ENCODE results near the gene MTSS2.

The MTSS2 gene

GRCh38 chr16:70665806-70666735, 19.8 kb downstream of the MTSS2 start:
- DNase-seq = no peak

- DNase-seq = no peak
These were observed 20.6 kb downstream of the MTSS2 start for GRCh38 chr16:70665113-70665694.

DNA sequence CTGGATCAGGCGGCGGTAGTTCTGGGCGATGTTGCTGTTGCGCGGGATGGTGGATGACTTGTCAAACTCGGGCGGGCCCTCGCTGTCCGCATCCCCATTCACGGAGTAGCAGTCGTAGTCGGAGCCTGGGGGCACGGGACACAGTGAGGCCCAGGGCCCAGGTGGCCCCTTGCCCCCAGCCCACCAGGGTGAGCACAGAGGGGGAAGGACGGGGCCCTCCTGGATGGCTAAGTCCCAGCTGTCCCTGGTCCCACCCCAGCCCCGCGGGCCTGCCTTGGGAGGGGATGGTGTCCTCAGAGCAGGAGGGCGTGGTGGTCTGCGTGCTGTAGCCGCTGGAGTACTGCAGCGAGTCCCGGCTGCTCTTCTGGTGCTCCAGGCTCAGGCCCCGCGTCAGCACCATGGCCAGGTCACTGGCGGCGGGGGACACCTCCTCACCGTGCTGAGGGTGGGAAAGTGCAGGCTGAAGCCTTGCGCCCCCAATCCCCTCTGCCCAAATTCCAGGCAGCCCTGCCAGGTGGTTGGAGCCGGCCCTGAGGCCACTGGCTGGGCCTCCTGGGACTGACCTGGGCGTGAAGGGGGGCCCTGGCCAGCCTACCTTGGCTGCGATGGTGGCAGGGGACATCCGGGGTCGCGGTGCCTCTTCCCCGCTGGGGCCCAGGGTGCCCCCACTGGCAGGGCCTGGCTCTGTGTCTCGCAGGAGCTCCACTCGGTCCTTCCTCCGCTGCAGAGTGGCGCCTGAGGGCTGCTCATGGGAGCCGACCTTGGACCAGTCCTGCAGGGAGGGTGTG, 21.3 kb downstream of the MTSS2 start:
- no peak for DNase-seq

- DNase-seq = no peak
These were observed 22.1 kb downstream of the MTSS2 start for GRCh38 chr16:70663524-70664324.

DNA sequence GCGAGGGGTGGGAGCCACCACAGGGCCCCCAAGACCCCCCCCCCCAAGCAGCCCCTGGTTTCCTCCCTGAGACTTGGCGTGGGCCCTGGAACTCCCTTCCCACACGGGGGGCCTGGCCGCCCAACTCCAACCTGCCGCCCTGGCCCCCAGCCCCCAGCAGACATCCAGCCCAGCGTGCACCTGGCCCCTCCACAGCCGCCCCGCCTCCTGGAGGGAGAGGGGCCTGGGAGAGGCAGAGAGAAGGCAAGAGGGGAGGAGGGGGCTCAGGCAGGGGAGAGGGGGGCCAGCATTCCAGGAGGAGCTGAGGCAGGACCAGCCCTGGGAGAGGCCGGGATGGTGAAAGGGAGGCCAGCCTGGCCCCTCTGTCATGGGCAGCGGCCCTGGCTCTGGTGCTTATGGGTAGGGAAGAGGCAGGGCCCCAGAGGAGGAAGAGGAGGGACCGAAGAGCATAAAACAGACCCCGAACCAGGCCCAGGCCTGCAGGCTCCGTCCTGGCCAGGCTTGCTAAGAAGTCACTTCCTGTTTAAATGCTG, 22.8 kb downstream of the MTSS2 start:
- DNase-seq = no peak

- no peak for DNase-seq
These were observed 23.8 kb downstream of the MTSS2 start for GRCh38 chr16:70661918-70662641.

- DNase-seq = no peak
These were observed 24.3 kb downstream of the MTSS2 start for GRCh38 chr16:70661534-70661917.

DNA sequence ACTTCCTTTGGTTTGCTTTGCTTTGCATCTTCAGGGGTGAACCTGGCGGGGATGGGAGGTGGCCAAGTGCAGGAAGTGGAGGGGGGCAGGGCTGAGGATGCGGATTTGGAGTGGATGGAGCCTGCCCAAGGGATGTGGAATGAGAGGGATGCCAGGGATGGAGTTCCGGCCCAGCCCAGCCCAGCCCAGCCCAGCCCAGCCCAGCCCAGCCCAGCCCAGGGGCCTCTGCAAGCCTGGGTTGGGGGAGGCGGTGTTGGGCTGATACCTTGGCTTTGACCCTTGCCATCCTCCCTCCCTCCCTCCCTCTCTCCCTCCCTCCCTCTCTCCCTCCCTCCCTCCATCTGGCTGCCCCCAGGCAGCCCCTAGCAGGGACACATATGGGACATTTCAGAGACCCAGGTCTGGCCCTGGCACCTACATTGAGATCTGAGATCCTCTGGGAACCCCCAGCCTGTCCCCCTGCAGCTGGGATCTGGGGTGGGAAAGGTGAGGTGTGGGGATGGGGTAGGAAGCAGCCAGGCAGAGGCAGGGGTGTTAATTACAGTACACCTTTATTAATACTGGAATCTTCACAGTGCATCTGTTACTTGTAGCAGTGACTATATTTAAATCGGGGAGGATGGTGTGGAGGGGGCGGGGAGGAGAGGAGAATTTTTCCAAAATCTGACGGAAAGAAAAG, 25.0 kb downstream of the MTSS2 start:
- DNase-seq = no peak

- DNase-seq = no peak
These were observed 25.7 kb downstream of the MTSS2 start for GRCh38 chr16:70659953-70660671.

DNA sequence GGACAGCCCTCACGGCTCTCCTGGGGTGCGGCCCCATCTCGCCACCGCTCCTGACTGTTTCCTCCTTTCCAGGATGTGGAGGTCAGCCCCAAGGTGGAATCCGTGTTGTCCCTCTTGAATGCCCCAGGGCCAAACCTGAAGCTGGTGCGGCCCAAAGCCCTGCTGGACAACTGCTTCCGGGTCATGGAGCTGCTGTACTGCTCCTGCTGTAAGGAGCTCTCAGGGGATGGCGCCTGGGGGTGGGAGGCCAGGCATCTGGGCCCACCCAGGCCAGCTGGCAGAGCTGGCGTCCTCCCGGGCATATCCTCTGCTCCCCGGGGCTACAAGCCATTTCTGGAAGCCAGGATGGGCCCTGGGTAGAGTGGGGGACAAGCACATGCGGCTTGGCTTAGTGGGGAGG, 26.3 kb downstream of the MTSS2 start:
- no peak for DNase-seq

DNA sequence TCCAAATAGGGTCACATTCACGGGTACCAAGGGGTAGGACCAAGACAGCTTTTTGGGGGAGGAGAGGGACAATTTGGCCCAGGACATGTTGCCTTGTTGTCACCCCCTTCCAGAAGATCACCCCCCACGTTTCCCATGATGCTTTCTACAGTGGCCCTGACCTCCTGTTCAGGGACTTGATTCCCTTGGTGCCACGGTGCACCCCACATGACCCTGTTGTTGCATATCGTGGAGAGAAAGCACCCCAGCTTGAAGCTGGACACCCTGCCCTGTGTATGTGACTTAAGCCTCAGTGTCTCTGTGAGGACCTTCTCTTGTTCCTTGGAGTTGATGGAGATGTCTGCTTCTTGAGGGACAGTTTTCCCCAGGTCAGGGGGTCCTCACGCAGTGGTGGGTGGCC, 26.9 kb downstream of the MTSS2 start:
- DNase-seq = no peak

DNA sequence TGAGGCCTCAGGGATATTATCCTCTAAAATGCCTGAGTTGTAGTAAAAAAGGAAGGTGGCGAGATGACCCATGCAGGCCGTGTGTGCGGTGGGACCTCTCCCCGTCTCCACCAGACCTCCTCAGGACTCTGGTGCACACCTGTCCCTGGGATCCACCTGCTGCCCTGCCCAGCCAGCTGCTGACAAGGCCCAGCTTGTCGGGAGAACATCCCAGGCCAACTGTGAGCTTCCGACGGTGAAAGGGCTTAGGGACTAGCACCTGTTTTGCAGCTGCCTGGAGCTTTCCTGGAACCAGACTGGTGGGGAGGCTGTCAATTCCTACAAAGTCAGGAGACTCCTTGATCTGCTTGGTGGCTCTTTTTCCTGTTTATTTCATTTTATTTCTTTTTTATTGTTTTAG, 27.9 kb downstream of the MTSS2 start:
- no peak for DNase-seq

DNA sequence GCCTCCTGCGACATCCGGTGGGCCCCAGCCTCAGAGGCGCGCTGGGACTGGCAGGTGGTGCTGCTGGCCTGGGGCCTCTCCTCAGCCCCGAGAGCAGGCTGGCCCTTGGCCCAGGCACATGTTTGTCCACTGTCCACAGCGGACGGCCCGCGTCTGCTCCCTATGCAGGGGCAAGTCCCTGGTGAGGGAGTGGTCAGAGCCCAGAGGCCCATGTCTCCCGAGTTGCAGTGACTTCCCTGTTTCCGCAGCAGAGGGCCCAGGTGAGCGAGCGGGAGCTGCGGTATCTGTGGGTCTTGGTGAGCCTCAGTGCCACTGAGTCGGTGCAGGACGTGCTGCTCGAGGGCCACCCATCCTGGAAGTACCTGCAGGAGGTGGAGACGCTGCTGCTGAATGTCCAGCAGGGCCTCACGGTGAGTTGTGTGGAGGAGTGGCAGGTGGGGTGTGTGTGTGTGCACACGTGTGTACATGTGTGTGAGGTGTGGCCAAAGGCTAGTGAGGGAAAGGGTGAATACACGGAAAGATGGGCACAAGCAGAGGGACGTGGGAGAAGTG, 29.1 kb downstream of the MTSS2 start:
- no peak for DNase-seq

GRCh38 chr16:70656065-70656711, 29.7 kb downstream of the MTSS2 start:
- no peak for DNase-seq

DNA sequence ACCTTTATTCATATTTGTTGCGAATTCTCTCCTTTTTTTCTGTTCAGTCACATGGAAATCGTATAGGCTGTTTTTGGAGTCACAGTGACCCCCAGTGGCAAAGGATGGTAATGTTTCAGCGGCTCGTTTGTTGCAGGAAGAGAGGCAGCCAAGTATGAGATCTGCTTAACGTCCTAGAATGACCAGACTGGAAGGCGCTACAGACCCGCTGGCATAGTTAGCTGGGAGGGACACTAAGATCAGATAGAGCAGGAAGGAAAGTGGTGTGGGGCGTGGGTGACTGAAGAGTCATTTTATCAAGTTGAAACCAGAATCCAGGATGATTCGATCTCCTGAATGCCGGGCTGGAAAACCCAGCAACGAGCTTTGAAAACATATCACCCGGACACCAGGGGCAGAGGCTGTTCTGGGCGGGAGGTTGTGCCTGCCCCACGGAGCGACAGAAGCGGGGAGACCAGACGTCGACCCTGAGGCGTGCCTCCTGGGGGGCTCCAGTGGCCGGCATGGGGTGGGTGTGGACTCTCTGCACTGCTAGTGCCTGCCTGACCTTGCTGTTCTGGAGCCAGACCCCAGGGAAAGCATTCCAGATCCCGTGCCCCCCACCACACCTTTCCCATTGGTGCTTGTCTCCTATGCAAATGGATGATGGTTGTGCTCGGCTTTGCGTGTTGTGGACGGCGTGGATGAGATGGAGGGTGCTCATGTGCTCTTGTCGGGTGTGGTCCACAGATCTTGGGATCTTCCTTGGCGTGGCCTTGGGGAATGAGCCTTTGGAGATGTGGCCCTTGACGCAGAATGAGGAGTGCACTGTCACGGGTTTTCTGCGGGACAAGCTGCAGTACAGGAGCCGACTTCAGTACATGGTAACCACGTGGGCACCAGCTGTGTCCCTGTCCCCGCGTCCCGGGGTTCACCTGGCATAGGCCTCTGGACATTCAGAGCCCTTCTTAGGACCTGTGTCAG, 31.8 kb downstream of the MTSS2 start:
- peak; percentile 13 for DNase-seq

DNA sequence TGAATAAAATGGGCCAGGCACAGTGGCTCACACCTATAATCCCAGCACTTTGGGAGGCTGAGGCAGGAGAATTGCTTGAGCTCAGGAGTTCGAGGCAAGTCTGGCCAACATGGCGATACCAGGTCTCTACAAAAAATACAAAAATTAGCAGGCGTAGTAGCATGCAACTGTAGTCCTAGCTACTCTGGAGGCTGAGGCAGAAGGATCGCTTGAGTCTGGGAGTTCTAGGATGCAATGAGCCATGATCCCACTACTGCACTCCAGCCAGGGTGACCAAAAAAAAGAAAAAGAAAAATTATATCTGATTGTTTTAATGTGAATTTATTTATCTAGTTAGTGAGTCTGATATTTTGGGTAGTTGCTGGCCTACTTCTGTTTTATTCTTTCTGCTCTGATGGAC, 32.4 kb downstream of the MTSS2 start:
- no peak for DNase-seq

GRCh38 chr16:70652322-70652721, 33.5 kb downstream of the MTSS2 start:
- no peak for DNase-seq

- DNase-seq = no peak
These were observed 34.3 kb downstream of the MTSS2 start for GRCh38 chr16:70651524-70651923.
